ENCODE measurements around the gene SMC1B.
"Not testable (repeated sequence)": the region's sequence is repeated elsewhere in the genome, so short reads cannot be mapped to it uniquely, and the experiment has no call there.

DNA sequence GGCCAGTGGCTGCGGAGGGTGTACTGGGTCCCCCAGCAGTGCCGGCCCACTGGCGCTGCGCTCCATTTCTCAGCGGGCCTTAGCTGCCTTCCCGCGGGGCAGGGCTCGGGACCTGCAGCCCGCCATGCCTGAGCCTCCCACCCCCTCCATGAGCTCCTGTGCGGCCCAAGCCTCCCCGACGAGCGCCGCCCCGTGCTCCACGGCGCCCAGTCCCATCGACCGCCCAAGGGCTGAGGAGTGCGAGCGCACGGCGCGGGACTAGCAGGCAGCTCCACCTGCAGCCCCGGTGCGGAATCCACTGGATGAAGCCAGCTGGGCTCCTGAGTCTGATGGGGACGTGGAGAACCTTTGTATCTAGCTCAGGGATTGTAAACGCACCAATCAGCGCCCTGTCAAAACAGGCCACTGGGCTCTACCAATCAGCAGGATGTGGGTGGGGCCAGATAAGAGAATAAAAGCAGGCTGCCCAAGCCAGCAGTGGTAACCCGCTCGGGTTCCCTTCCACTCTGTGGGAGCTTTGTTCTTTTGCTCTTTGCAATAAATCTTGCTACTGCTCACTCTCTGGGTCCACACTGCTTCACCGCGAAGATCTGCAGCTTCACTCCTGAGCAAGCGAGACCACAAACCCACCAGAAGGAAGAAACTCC lies 23.6 kb upstream of the SMC1B start:
- TF ChIP-seq, protein P1, sequence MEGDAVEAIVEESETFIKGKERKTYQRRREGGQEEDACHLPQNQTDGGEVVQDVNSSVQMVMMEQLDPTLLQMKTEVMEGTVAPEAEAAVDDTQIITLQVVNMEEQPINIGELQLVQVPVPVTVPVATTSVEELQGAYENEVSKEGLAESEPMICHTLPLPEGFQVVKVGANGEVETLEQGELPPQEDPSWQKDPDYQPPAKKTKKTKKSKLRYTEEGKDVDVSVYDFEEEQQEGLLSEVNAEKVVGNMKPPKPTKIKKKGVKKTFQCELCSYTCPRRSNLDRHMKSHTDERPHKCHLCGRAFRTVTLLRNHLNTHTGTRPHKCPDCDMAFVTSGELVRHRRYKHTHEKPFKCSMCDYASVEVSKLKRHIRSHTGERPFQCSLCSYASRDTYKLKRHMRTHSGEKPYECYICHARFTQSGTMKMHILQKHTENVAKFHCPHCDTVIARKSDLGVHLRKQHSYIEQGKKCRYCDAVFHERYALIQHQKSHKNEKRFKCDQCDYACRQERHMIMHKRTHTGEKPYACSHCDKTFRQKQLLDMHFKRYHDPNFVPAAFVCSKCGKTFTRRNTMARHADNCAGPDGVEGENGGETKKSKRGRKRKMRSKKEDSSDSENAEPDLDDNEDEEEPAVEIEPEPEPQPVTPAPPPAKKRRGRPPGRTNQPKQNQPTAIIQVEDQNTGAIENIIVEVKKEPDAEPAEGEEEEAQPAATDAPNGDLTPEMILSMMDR (IDR thresholded peaks at IDR 0.05): not testable (repeated sequence)
- not testable (repeated sequence) for TF ChIP-seq POLR2A (IDR thresholded peaks at IDR 0.05)
